HG03280 (cell line): Measurements from ENCODE around the gene SLN.

Experiments used
- ATAC-seq: cut with Tn5 transposase; IDR thresholded peaks from one replicate; pipeline ENCODE4 v1.9.1; 2021; ENCODE audit warnings: mild to moderate bottlenecking, moderate library complexity; ENCODE audit not compliant: unreplicated experiment

The SLN gene

GRCh38 chr11:107719557-107720302 is 7.9 kb upstream of the SLN start:
- ATAC-seq = no peak

DNA sequence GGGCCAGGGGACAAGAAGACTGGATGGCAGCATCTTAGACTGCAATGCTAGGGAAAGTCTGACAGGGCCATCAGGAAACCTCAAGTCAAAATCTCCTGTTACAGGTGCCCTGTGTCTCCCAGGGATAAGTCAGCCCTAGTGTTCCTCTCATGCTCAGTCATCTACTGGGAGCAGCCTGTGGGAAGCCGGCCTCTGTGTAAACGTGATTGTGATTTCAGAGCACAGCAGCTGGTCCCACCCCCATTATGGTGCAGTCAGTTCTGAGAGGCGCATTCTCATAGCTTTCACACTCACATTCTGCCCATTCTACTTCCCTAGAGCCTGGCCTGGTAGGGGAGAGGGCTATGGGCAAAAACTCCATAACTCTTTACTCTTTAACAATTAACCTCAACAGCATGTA is 7.2 kb upstream of the SLN start:
- ATAC-seq = no peak

DNA sequence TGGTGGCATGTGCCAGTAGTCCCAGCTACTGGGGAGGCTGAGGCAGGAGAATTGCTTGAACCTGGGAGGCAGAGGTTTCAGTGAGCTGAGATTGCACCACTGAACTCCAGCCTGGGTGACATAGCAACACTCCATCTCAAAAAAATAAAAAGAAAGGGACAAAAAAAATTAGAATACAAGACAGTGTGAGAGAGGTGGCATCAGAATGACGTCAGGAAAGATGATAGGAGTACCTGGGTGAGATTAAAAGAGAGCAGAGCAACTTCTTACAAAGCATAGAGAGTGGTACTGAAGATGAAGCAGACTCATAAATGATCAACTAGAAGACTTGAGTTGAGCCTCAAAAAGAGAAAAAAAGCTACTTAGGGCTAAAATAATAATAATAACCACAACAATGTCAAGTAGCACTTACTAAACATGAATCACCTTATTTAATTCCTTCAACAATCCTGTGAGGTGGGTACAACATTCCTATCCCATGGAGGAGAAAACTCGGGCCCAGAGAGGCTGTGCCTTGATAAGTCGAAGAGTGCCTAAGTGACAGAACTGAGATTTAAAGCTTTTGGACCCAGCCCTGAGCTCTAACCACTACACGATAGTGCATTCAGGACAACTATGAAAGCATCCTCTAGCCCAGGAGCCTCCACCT is 5.2 kb upstream of the SLN start:
- ATAC-seq = no peak

GRCh38 chr11:107713009-107713408 is 1.2 kb upstream of the SLN start:
- ATAC-seq = no peak

GRCh38 chr11:107710301-107710700 is 1.6 kb downstream of the SLN start:
- no peak for ATAC-seq

DNA sequence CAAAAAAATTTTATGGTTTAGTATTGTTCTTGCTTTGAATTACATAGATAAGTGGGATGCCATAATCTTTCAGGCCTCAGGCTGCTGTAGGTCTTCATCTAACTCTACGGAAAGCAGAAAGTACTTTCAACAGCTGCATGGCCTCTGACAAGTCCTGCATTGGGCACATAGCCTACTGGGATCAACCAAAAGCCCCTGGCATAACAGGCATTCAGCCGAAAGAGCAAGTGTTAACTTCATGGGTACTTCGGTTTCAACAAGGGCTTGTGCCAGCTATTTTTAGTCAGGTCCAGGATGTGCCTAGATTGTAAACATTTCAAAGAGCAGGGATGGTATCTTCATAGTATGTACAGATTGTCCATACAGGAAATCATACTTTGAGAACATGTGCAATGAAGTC is 3.1 kb downstream of the SLN start:
- no peak for ATAC-seq

GRCh38 chr11:107707807-107708206 is 4.0 kb downstream of the SLN start:
- ATAC-seq = no peak

- ATAC-seq = no peak
Observed at GRCh38 chr11:107707215-107707671, 4.6 kb downstream of the SLN start.

GRCh38 chr11:107706531-107706930 is 5.3 kb downstream of the SLN start:
- ATAC-seq = no peak

DNA sequence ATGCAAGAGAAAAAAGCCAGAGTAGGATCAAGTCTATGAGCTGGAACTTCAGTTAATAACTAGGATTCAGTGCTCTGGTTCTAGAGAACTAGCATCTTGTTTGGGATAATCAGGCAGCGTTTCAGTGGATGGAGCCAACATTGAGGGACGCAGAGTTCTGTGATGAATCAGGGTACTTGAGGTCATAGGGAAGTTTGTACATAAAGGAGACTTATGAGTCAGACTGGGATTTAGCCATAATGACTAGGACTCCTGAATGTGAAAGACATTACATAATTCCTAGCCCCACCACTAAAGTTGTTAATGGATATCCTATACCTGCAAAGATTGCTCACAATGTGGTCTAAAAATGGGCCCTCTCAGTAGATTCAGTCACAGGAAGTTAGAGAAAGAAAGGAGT is 6.8 kb downstream of the SLN start:
- ATAC-seq = no peak

DNA sequence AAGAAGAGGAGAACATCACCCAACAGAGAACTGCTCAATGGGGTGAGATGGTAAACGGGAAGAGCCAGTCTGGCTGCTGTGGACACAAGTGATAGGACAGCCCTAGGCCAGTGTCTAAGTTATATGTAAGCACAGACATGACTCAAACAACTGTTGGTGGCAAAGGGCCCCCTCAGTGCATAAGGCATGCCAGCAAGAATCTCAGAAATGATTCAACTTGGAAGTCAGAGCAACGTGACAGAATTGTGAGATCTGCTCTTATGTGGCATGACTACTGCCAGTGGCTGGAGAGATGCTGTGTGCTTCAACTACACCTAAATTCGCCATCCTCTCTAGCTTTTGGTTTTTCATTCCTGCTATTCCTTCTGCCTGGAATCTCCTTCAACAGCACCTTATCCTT is 7.4 kb downstream of the SLN start:
- no peak for ATAC-seq

- no peak for ATAC-seq
Observed at GRCh38 chr11:107702723-107703122, 9.1 kb downstream of the SLN start.

- ATAC-seq = no peak
Observed at GRCh38 chr11:107702109-107702660, 9.7 kb downstream of the SLN start.

GRCh38 chr11:107699371-107700285 is 12.2 kb downstream of the SLN start:
- ATAC-seq = no peak

GRCh38 chr11:107697291-107697690 is 14.6 kb downstream of the SLN start:
- no peak for ATAC-seq

- no peak for ATAC-seq
Observed at GRCh38 chr11:107696140-107696539, 15.7 kb downstream of the SLN start.

DNA sequence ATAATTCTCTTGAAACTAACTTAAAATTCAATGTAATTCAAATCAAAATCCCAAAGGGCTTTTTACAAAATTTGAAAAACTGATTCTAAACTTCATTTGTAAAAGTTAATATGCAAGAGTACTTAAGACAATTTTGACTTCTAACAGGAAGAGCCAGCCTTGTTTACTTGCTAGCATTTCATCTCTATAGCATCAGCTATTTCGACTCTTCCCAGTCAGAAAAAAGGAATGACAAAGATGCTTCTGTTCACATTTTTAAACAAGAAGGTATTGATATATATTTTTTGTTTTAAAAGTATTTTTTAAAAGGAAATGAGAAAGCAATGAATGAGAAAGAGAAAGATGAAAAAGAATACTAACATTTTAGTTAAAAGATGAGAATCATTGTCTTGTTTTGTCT is 16.4 kb downstream of the SLN start:
- no peak for ATAC-seq

- no peak for ATAC-seq
Observed at GRCh38 chr11:107691000-107691750, 20.7 kb downstream of the SLN start.

DNA sequence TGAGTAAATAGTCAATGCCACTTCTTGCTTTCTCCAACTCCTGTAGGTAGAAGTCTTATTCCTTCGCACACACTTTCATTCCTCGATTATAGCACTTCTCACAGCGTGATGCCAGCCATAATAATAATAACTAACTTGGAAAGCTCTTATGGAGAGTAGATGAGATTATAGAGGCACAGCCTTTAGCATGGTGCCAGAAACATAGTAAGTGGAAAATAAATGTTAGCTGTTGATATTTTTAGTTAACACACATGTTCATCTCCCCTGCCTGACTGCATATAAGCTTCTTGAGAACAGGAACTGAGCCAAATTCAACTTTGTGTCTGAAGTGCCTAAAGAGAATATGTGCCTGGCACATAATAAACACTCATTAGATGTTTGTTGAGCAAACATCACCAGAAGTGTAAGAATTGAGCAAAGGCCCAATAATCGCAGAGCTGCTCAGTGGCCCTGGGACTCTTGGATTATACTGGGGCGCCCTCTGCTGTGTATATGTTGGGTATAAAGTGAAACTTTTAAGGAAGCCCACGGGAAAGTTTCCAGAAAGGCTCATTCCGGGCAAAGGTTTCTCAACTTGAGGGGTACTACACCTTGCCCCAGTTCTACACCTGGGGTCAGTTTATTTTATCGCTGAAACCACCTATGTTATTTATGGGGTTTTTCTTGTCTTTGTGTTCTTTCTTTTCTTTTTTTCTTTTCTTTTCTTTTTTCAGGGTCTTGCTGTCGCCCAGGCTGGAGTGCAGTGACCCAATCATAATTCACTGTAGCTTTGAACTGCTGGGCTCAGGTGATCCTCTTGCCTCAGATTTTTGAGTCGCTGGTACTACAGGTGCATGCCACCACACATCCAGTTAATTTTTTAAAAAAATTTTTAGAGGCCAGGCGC is 22.3 kb downstream of the SLN start:
- ATAC-seq = no peak
